Glomerular visceral epithelial cell (primary cell): Measurements from ENCODE around the gene SFXN5.

ENCODE experiments used
- DNase-seq: peaks from one replicate; pipeline ENCODE4 v3.0.0-alpha.2; 2016; ENCODE audit errors: extremely low spot score

SFXN5 gene

GRCh38 chr2:72943540-72944395, 127.7 kb downstream of the SFXN5 start:
- DNase-seq, result no peak

- no peak for DNase-seq
Observed at GRCh38 chr2:72942881-72943418, 128.6 kb downstream of the SFXN5 start.

GRCh38 chr2:72942293-72942692, 129.2 kb downstream of the SFXN5 start:
- no peak for DNase-seq

- DNase-seq, result peak; percentile 67
Observed at GRCh38 chr2:72940786-72941185, 130.7 kb downstream of the SFXN5 start.

- DNase-seq, result no peak
Observed at GRCh38 chr2:72940361-72940760, 131.2 kb downstream of the SFXN5 start.

- DNase-seq, result no peak
Observed at GRCh38 chr2:72938455-72938854, 133.1 kb downstream of the SFXN5 start.

- DNase-seq, result no peak
Observed at GRCh38 chr2:72937356-72937669, 134.2 kb downstream of the SFXN5 start.

- DNase-seq, result no peak
Observed at GRCh38 chr2:72936660-72937355, 134.7 kb downstream of the SFXN5 start.

GRCh38 chr2:72935611-72935957, 135.9 kb downstream of the SFXN5 start:
- no peak for DNase-seq

- DNase-seq, result peak; percentile 18
Observed at GRCh38 chr2:72934683-72935610, 136.6 kb downstream of the SFXN5 start.

GRCh38 chr2:72933646-72934151, 137.8 kb downstream of the SFXN5 start:
- no peak for DNase-seq

GRCh38 chr2:72933207-72933606, 138.3 kb downstream of the SFXN5 start:
- no peak for DNase-seq

- DNase-seq, result no peak
Observed at GRCh38 chr2:72932805-72933204, 138.7 kb downstream of the SFXN5 start.

- DNase-seq, result peak; percentile 71
Observed at GRCh38 chr2:72932045-72932740, 139.3 kb downstream of the SFXN5 start.

GRCh38 chr2:72931280-72931910, 140.1 kb downstream of the SFXN5 start:
- peak; percentile 74 for DNase-seq

- no peak for DNase-seq
Observed at GRCh38 chr2:72929010-72929409, 142.5 kb downstream of the SFXN5 start.

- no peak for DNase-seq
Observed at GRCh38 chr2:72927619-72928550, 143.6 kb downstream of the SFXN5 start.

GRCh38 chr2:72926811-72927465, 144.6 kb downstream of the SFXN5 start:
- no peak for DNase-seq

GRCh38 chr2:72926368-72926767, 145.1 kb downstream of the SFXN5 start:
- DNase-seq, result no peak
